ENCODE measurements around the gene NAA50. TPM values are rescaled to one million over a fixed set of nuclear protein-coding genes. Genes with fewer than 3 reads are reported as not detected.

NAA50 gene
- total RNA-seq, 1 experiment from 2014 or later = 290 TPM

- Histone ChIP-seq H3K9me3 (replicated peaks) (peaks cover 4% of the 10 kb centered on the region; the same call in 1 of the 2 replicates), H3K36me3 (peaks cover 4% of the 10 kb centered on the region; the same call in 1 of the 2 replicates), H3K27ac (no peak overlapping the region), H3K4me3 (no peak overlapping the region), H3K27me3 (no peaks in the 10 kb centered on the region), H3K4me1 (no peaks in the 10 kb centered on the region)
- DNase-seq = no peak
Observed at GRCh38 chr3:113685956-113686721, 59.9 kb downstream of the NAA50 start.

GRCh38 chr3:113685124-113685523 is 60.9 kb downstream of the NAA50 start:
- H3K4me1 ChIP-seq = no peaks in the 10 kb centered on the region
- H3K27ac ChIP-seq = no peak overlapping the region
- H3K36me3 ChIP-seq = peaks cover 4% of the 10 kb centered on the region; the same call in 1 of the 2 replicates
- H3K4me3 ChIP-seq = no peak overlapping the region
- peaks cover 4% of the 10 kb centered on the region; the same call in 1 of the 2 replicates for H3K9me3 ChIP-seq (replicated peaks)
- no peaks in the 10 kb centered on the region for H3K27me3 ChIP-seq
- DNase-seq = no peak

- DNase-seq = no peak
- H3K4me1 ChIP-seq = no peaks in the 10 kb centered on the region
- peaks cover 4% of the 10 kb centered on the region; the same call in 1 of the 2 replicates for H3K9me3 ChIP-seq (replicated peaks)
- no peak overlapping the region for H3K4me3 ChIP-seq
- peaks cover 4% of the 10 kb centered on the region; the same call in 1 of the 2 replicates for H3K36me3 ChIP-seq
- H3K27ac ChIP-seq = no peak overlapping the region
- no peaks in the 10 kb centered on the region for H3K27me3 ChIP-seq
Observed at GRCh38 chr3:113684271-113684819, 61.7 kb downstream of the NAA50 start.

- Histone ChIP-seq H3K27me3 (no peaks in the 10 kb centered on the region), H3K27ac (no peak overlapping the region), H3K4me3 (no peak overlapping the region), H3K4me1 (no peaks in the 10 kb centered on the region), H3K9me3 (replicated peaks) (no peaks in the 10 kb centered on the region), H3K36me3 (0 out of 2 replicates have a peak, but pooled peaks cover 7% of the 10 kb centered on the region)
- no peak for DNase-seq
Observed at GRCh38 chr3:113678773-113679172, 67.3 kb downstream of the NAA50 start.

- DNase-seq = no peak
- no peak overlapping the region for H3K27ac ChIP-seq
Observed at GRCh38 chr3:113677737-113678136, 68.3 kb downstream of the NAA50 start.

GRCh38 chr3:113676261-113676660 is 69.8 kb downstream of the NAA50 start:
- Histone ChIP-seq H3K4me3 (no peak overlapping the region), H3K27ac (no peak overlapping the region), H3K27me3 (no peaks in the 10 kb centered on the region), H3K36me3 (0 out of 2 replicates have a peak, but pooled peaks cover 7% of the 10 kb centered on the region), H3K9me3 (replicated peaks) (no peaks in the 10 kb centered on the region), H3K4me1 (no peaks in the 10 kb centered on the region)
- DNase-seq = no peak

More at GRCh38 chr3:113677737-113678136, 68.3 kb downstream of the NAA50 start:
- H3K9me3 ChIP-seq (replicated peaks) = no peaks in the 10 kb centered on the region
- H3K27me3 ChIP-seq = no peaks in the 10 kb centered on the region
- 0 out of 2 replicates have a peak, but pooled peaks cover 7% of the 10 kb centered on the region for H3K36me3 ChIP-seq
- H3K4me1 ChIP-seq = no peaks in the 10 kb centered on the region
- no peak overlapping the region for H3K4me3 ChIP-seq

- no peak overlapping the region for H3K4me3 ChIP-seq
- H3K27ac ChIP-seq = no peak overlapping the region
- no peak for DNase-seq
- H3K36me3 ChIP-seq = peaks cover 9% of the 10 kb centered on the region; the same call in 1 of the 2 replicates
- no peaks in the 10 kb centered on the region for H3K27me3 ChIP-seq
- peaks cover 4% of the 10 kb centered on the region for H3K4me1 ChIP-seq
- no peaks in the 10 kb centered on the region for H3K9me3 ChIP-seq (replicated peaks)
Observed at GRCh38 chr3:113673593-113673992, 72.5 kb downstream of the NAA50 start.

- Histone ChIP-seq H3K27ac (no peak overlapping the region), H3K36me3 (peaks cover 2% of the 10 kb centered on the region; the same call in 1 of the 2 replicates), H3K4me1 (peaks cover 21% of the 10 kb centered on the region), H3K4me3 (no peak overlapping the region), H3K27me3 (no peaks in the 10 kb centered on the region), H3K9me3 (replicated peaks) (no peaks in the 10 kb centered on the region)
- peak; percentile 71 to 83 for DNase-seq
Observed at GRCh38 chr3:113668015-113668414, 78.0 kb downstream of the NAA50 start.

Other genes starting within 250 kb of the NAA50 start
- gene SPICE1, start 231.1 kb downstream of the NAA50 start, total RNA-seq (2014; rRNA removed; shearing (Covaris generic)) = 14.8 and 19.7 TPM in 2 replicates
- gene SIDT1, start 213.7 kb downstream of the NAA50 start, total RNA-seq (2014; rRNA removed; shearing (Covaris generic)) = 0.20 and 0.42 TPM in 2 replicates
- 10.1 and 10.6 TPM in 2 replicates for gene USF3, start 49.6 kb downstream of the NAA50 start, total RNA-seq (2014; rRNA removed; shearing (Covaris generic))
- gene ATP6V1A, start 786 bp upstream of the NAA50 start, total RNA-seq (2014; rRNA removed; shearing (Covaris generic)) = 43.0 and 47.5 TPM in 2 replicates
- gene GRAMD1C, start 92.5 kb upstream of the NAA50 start, total RNA-seq (2014; rRNA removed; shearing (Covaris generic)) = 1.6 and 2.5 TPM in 2 replicates
- gene ZDHHC23, start 201.8 kb upstream of the NAA50 start, total RNA-seq (2014; rRNA removed; shearing (Covaris generic)) = 2.2 and 2.3 TPM in 2 replicates

Data from SJCRH30 (cell line).